Right cardiac atrium (tissue), 5 donors: ENCODE measurements around the gene THEM4. TPM values are rescaled to one million over a fixed set of nuclear protein-coding genes. Genes with fewer than 3 reads are reported as not detected.
"Not testable (repeated sequence)": the region's sequence is repeated elsewhere in the genome, so short reads cannot be mapped to it uniquely, and the experiment has no call there.

Source experiments
- ATAC-seq, 2 donors: fragments of 200-7000 bp; cut with Tn5 transposase; one replicate each; pipeline versions ENCODE4 v1.8.0 to v1.9.1; 2020; ENCODE audit warnings: moderate library complexity in 2 of 2, mild to moderate bottlenecking in 1 of 2
- DNase-seq, 3 donors: peaks; one replicate each; pipeline ENCODE4 v3.0.0-alpha.2; 2020
- H3K27ac ChIP-seq: one replicate; pipeline ENCODE4 v1.5.1; 2013; ENCODE audit warnings: mild to moderate bottlenecking, low read length, control low read depth, moderate library complexity
- H3K27me3 ChIP-seq: one replicate; pipeline ENCODE4 v1.6.1; 2013; ENCODE audit not compliant: control insufficient read depth, insufficient read depth
- H3K4me1 ChIP-seq: one replicate; pipeline ENCODE4 v1.6.1; 2013; ENCODE audit warnings: low read length; ENCODE audit not compliant: control insufficient read depth, insufficient read depth
- H3K4me3 ChIP-seq: one replicate; pipeline ENCODE4 v1.5.1; 2013; ENCODE audit warnings: low read length, control low read depth
- H3K9me3 ChIP-seq: one replicate; pipeline ENCODE4 v1.6.1; 2013; ENCODE audit warnings: low read length; ENCODE audit not compliant: control insufficient read depth
- WGBS: extraction: QIAGEN DNeasy Blood & Tissue Kit; methylation state at CpG from one replicate; pipeline ENCODE4 v1.1.7; 2013; 5-methylcytosine and 5-hydroxymethylcytosine counted together
- intact Hi-C, 4 donors: fragments of 100-400 bp; cut with DNase I; formaldehyde crosslinking; loops; one replicate each; pipeline versions ENCODE4 v1.11.0 to v1.14.0; 2022 to 2023
- polyA plus RNA-seq: library from polyadenylated mRNA; stranded (reverse); fragments of 200-250 nt; gene quantifications from one replicate; pipeline ENCODE4 v1.2.3, GENCODE V29; 2013
- total RNA-seq, 4 donors: library from RNA; stranded (reverse); fragmentation: NEBNext Ultra II Directional; extraction: Animal tissue kit (Norgen Biotek cat#: 25700); gene quantifications; one replicate each; pipeline ENCODE4 v1.2.1, GENCODE V29; 2021
- donor health status: healthy with polysubstance abuse.
- donor health status: DM: no; HTN: yes; CAD: no.
- donor health status: DM: no; HTN: no; CAD: no.
- donor health status: DM: no; HTN: yes; CAD: no; lungs with severe emphysema.
- donor health status: DM: yes; HTN: yes; CAD: no.

The THEM4 gene
- total and polyA plus RNA-seq, 5 donors: 18.8 to 27.2 (median 19.1) TPM

- Histone ChIP-seq H3K4me1 (no peaks in the 10 kb centered on the region), H3K27ac (no peak overlapping the region), H3K27me3 (no peaks in the 10 kb centered on the region), H3K9me3 (no peaks in the 10 kb centered on the region), H3K4me3 (no peak overlapping the region)
- WGBS: 97% methylated on average over 2 of the region's 2 CpGs
- DNase-seq (no peak), ATAC-seq (no peak)
- intact Hi-C loops: no loop called here
These were observed 20.2 kb downstream of the THEM4 start for GRCh38 chr1:151888972-151889570.

DNA sequence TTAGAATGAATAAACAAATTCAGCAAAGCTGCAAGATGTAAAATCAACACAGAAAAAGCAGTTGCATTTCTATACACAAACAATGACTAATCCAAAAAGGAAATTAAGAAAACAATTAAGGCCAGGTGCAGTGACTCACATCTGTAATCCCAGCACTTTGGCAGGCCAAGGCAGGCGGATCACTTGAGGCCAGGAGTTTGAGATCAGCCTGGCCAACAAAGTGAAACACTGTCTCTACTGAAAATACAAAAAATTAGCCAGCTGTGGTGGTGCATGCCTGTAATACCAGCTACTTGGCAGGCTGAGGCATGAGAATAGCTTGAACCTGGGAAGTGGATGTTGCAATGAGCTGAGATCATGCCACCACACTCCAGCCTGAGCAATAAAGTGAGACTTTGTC lies 22.3 kb downstream of the THEM4 start:
- intact Hi-C loops: no loop called here
- H3K9me3 ChIP-seq: no peaks in the 10 kb centered on the region
- no peaks in the 10 kb centered on the region for H3K4me1 ChIP-seq
- ATAC-seq (no peak), DNase-seq (no peak)
- no peaks in the 10 kb centered on the region for H3K27me3 ChIP-seq
- 84% methylated on average over 1 of the region's 1 CpG for WGBS
- no peak overlapping the region for H3K27ac ChIP-seq
- no peak overlapping the region for H3K4me3 ChIP-seq

- no peak overlapping the region for H3K4me3 ChIP-seq
- H3K4me1 ChIP-seq: no peaks in the 10 kb centered on the region
- H3K27ac ChIP-seq: no peak overlapping the region
- H3K27me3 ChIP-seq: no peaks in the 10 kb centered on the region
- DNase-seq (no peak), ATAC-seq (no peak)
- H3K9me3 ChIP-seq: no peaks in the 10 kb centered on the region
- intact Hi-C loops: no loop called here
- WGBS: 89% methylated on average over 1 of the region's 1 CpG
These were observed 23.8 kb downstream of the THEM4 start for GRCh38 chr1:151885479-151885878.

- intact Hi-C loops, ATAC-seq, DNase-seq, H3K27me3 ChIP-seq, H3K27ac ChIP-seq, H3K4me1 ChIP-seq, H3K4me3 ChIP-seq, H3K9me3 ChIP-seq: not testable (repeated sequence)
- 96% methylated on average over 5 of the region's 5 CpGs for WGBS
These were observed 24.4 kb downstream of the THEM4 start for GRCh38 chr1:151884879-151885278.

DNA sequence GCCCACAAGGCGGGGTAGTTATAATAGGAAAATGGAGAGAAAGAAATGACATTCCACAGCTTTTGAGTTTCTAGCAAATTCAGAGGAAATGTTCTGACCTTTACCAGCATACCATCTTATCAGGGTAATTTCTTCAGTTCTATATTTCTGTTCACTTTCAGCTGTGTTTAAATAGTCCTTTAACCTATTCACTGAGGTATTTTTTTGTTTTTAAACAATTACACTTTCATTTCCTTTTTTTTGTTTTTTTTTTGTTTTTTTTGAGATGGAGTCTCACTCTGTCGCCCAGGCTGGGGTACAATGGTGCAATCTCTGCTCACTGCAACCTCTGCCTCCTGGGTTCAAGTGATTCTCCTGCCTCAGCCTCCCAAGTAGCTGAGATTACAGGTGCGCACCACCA lies 24.9 kb downstream of the THEM4 start:
- H3K27me3 ChIP-seq, DNase-seq, H3K4me1 ChIP-seq, H3K4me3 ChIP-seq, ATAC-seq, H3K27ac ChIP-seq, intact Hi-C loops, H3K9me3 ChIP-seq: not testable (repeated sequence)
- 93% methylated on average over 3 of the region's 3 CpGs for WGBS

DNA sequence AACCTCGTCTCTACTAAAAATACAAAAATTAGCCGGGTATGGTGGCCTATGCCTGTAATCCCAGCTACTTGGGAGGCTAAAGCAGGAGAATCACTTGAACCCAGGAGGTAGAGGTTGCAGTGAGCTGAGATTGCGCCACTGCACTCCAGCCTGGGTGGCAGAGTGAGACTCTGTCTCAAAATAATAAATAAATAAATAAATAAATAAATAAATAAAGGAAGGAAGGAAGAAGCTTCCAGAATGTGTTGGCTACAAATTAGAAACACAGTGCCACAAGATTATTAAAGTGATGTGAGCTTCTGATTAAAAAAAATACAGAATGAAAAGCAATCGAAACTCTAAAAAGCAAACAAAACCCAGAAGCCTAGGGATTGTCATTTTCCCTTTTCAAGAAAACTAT lies 25.4 kb downstream of the THEM4 start:
- 88% methylated on average over 4 of the region's 4 CpGs for WGBS
- H3K27me3 ChIP-seq, H3K4me3 ChIP-seq, intact Hi-C loops, ATAC-seq, DNase-seq, H3K27ac ChIP-seq, H3K4me1 ChIP-seq, H3K9me3 ChIP-seq: not testable (repeated sequence)

GRCh38 chr1:151882918-151883317 lies 26.4 kb downstream of the THEM4 start:
- H3K9me3 ChIP-seq, H3K27ac ChIP-seq, intact Hi-C loops, DNase-seq, H3K4me1 ChIP-seq, H3K4me3 ChIP-seq, H3K27me3 ChIP-seq, ATAC-seq: not testable (repeated sequence)
- WGBS: 91% methylated on average over 5 of the region's 5 CpGs

DNA sequence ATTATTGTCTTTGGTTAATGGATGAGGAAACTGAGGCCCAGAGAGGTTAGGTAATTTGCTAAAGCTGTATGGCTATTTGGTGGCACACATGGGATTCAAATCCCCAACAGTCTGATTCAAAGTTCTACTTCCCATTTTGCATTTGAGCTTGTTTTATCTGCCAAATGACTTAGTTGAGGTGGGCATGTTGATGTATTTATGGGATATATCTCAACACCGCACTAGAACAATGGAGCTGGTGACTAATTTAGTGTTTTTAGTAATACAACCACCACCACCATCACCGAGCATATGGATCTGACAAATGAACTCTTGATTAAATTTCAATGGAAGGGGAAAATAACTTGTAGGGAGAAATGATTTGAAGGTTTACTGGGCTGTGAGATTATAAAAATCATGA lies 26.8 kb downstream of the THEM4 start:
- ATAC-seq: no peak
- 96% methylated on average over 2 of the region's 2 CpGs for WGBS
- Histone ChIP-seq H3K9me3 (no peaks in the 10 kb centered on the region), H3K27me3 (no peaks in the 10 kb centered on the region), H3K27ac (no peak overlapping the region), H3K4me1 (no peaks in the 10 kb centered on the region), H3K4me3 (no peak overlapping the region)
- intact Hi-C loops: no loop called here
- no peak for DNase-seq

GRCh38 chr1:151881479-151881878 lies 27.8 kb downstream of the THEM4 start:
- no peak overlapping the region for H3K27ac ChIP-seq
- no peak for DNase-seq
- H3K4me3 ChIP-seq: no peak overlapping the region
- WGBS: 57% methylated on average over 2 of the region's 2 CpGs
- intact Hi-C loops: no loop called here
- no peaks in the 10 kb centered on the region for H3K4me1 ChIP-seq
- H3K9me3 ChIP-seq: no peaks in the 10 kb centered on the region
- no peak for ATAC-seq
- H3K27me3 ChIP-seq: no peaks in the 10 kb centered on the region

DNA sequence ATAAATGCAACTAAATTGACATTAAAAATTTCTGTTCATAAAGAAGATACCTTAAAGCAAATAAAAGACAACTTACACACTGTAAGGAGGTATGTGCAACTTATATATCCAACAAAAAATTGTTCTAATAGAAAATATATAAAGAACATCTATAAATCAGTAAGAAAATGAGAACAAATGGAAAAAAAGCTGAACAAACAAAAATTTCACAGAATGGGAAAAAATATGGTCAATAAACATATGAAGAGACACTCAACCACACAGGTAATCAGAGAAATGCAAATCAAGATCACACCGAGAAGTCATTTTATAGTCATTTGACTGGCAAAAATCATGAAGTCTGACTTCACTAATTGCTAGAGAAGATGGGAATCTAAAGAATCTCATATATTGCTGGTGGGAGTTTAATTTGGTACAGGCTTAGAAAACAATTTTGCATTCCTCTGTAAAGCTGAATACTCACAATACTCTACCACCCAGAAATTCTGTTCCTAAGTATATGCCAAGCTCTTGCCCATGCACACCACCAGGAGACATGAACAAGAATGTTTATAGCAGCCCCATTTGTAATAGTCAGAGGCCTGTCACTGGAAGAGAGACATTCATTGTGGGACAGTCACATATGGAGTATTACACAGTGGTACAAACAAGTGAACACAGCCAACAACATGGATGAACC lies 33.8 kb downstream of the THEM4 start:
- no peaks in the 10 kb centered on the region for H3K4me1 ChIP-seq
- ATAC-seq: no peak
- 98% methylated on average over 1 of the region's 1 CpG for WGBS
- no peak for DNase-seq
- H3K27ac ChIP-seq: no peak overlapping the region
- no peak overlapping the region for H3K4me3 ChIP-seq
- no peaks in the 10 kb centered on the region for H3K9me3 ChIP-seq
- H3K27me3 ChIP-seq: no peaks in the 10 kb centered on the region
- intact Hi-C loops: no loop called here

DNA sequence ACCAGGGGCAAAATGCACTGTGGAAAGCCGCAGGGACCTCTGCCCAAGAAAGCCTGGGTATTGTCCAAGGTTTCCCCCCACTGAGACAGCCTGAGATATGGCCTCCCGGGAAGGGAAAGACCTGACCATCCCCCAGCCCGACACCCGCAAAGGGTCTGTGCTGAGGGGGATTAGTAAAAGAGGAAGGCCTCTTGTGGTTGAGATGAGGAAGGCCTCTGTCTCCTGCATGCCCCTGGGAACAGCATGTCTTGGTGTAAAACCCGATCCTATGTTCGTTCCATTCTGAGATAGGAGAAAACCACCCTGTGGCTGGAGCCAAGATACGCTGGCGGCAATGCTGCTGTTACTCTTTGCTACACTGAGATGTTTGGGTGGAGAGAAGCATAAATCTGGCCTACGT lies 36.5 kb downstream of the THEM4 start:
- 62% methylated on average over 9 of the region's 9 CpGs for WGBS
- H3K4me1 ChIP-seq, DNase-seq, H3K4me3 ChIP-seq, H3K27ac ChIP-seq, H3K27me3 ChIP-seq, H3K9me3 ChIP-seq, ATAC-seq, intact Hi-C loops: not testable (repeated sequence)
